ENCODE data around the gene SPEF1. TPM values are rescaled to one million over a fixed set of nuclear protein-coding genes. Genes with fewer than 3 reads are reported as not detected.
A peak's percentile ranks its signal among the peaks of the same experiment; 100 is the strongest.

The SPEF1 gene
- total and polyA plus RNA-seq, 4 donors = 2.8 to 11.4 (median 9.1) TPM

DNA sequence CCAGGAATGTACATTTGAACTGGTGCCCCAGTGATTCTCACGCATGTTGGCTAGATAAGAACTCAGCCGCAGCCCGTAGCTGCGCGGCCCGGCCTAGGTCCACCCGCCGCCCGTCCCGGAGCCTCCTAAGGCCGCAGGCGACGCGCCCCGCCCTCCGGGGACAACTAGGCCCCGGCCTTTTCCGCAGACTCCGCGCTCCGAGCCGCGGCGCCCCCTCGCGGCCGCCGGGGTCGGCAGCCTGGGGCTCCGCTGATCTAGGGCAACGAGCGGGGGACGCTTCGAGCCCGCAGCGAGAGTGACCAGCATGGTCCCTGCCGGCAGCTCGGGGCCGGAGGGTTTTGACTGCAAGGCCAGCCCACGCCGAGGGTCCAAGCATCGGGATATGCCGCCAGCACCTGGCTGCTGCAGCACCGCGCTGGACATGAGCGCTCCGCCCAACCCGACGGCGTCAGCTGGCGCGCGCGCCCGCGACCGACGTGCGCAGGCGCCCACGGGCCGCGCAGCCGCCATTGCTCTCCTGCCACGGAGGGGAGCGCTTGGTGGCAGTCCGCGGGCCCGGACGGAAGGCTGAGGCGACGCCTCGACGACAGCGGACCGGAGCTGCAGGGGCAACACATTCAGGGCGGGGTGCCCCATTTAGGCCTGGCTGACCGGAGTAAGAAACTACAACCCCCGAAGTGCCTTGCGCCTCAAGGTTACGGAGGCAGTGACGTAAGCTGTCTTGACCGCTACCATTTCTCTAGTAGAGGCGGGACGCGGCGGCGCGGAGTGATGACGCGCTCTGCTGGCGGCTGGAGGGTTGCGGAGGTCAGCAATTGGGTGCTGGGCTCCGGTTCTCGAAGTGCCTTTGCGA is 39.0 kb upstream of the SPEF1 start, which contains the start of gene AP5S1:
Gene AP5S1 (plus strand): TSS at position 500 of the 853 bp plus-strand sequence. CDS start 1,571 bp downstream, outside the sequence.
- Histone ChIP-seq H3K9me3 (ENCODE audit: control insufficient read depth, insufficient read depth, low read length) (no peaks in the 10 kb centered on the region), H3K4me1 (ENCODE audit: control insufficient read depth, insufficient read depth, low read length) (peaks cover 22% of the 10 kb centered on the region), H3K27me3 (ENCODE audit: control insufficient read depth, insufficient read depth, low read length) (no peaks in the 10 kb centered on the region), H3K4me3 (ENCODE audit: low read depth, low read length) (peak within 1 kb of the TSS; percentile 65), H3K36me3 (ENCODE audit: control insufficient read depth, insufficient read depth, low read length) (peaks cover 30% of the 10 kb centered on the region), H3K27ac (ENCODE audit: low read depth, low read length) (peak within 1 kb of the TSS; percentile 99)
- WGBS (ENCODE audit: insufficient coverage) = under 1% methylated on average over 96 of the region's 96 CpGs
- peak; percentile 91 to 99 (median 96) for DNase-seq (ENCODE audit: low read depth in 4 of 6, low spot score in 6 of 6)

DNA sequence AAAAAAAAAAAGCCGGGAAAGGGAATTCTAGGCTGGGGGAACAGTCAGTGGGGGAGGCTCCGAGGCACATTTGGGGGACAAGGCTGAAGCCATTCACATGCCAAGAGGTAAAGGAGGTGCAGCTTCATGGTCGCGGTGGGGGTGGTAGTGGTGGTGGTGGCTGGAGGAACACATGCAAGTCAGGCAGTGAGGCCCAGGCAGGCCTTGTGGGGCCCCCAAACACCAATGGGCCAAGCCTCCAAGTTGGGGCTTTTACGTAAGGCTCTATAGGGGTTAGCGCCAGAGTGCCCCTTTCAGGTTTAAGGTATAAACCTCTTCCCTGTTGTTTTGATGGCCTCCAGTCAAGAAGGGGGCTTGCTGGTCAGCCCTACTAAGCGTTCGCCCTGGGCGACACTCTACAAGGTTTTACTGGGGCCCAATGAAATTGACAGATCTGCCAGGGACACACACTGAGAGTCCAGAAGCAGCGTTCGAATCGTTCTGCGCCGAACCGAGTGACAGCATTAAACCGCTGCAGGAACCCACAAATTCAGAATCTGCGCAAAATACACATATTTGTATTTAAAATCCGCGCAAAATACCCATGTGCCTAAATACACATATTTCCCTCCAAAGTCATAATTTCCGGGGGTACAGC is 38.3 kb upstream of the SPEF1 start:
- Histone ChIP-seq H3K4me1 (ENCODE audit: control insufficient read depth, insufficient read depth, low read length) (peaks cover 22% of the 10 kb centered on the region), H3K27me3 (ENCODE audit: control insufficient read depth, insufficient read depth, low read length) (no peaks in the 10 kb centered on the region), H3K9me3 (ENCODE audit: control insufficient read depth, insufficient read depth, low read length) (no peaks in the 10 kb centered on the region), H3K4me3 (ENCODE audit: low read depth, low read length) (peak overlapping the region; percentile 65), H3K27ac (ENCODE audit: low read depth, low read length) (peak overlapping the region; percentile 99), H3K36me3 (ENCODE audit: control insufficient read depth, insufficient read depth, low read length) (peaks cover 22% of the 10 kb centered on the region)
- no peak for DNase-seq (ENCODE audit: low read depth in 4 of 6, low spot score in 6 of 6)
- WGBS (ENCODE audit: insufficient coverage) = 65% methylated on average over 19 of the region's 20 CpGs

DNA sequence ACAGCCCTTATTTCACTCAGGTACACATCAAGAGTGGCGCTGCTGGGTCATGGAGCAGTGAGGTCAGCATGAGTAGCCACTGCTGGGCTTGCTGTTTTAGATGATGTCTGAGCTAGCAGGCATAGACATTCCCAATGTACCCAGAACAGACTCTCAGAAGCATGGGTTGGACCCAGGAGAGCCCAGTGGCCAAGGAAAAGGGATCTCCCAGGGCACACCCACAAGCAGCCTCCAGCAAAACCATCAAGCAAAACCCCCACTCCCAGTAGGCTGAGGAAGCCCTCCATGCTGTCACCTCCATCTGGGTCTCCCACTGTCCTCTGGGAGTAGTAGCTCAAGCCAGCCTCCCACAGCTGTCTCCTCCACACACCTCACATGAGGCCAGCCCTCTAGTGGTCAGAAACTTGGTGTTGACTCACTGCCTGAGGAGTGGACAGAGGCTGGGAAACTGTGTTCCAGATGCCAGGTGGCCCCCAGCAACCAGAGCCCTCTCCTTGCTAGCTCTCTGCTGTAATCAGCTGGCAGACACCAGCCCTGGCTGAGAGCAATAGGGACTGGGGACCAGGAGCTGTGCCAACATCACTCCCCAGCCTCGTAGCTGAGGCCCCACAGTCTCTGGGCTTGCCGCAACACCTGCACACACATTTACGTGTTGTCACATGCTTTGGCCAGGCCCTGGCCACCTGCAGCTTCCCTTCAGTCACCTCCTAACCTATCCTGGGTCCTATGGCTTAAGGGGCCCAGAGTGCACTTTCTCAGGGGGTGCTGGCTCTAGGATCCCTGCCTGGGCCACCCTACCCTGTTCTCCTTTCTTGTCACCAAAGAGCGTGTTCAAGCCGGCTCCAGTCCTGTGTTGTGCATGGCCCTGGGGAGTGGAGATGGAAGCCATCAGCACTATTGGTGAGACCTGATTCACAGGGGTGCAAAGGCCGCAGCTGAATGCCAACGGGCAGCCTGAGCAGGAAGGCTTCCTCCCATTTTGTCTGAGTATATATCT is 37.2 kb upstream of the SPEF1 start:
- 70% methylated on average over 5 of the region's 8 CpGs for WGBS (ENCODE audit: insufficient coverage)
- peak in 2 of 6 donors; percentile 48 to 65 for DNase-seq (ENCODE audit: low read depth in 4 of 6, low spot score in 6 of 6)

DNA sequence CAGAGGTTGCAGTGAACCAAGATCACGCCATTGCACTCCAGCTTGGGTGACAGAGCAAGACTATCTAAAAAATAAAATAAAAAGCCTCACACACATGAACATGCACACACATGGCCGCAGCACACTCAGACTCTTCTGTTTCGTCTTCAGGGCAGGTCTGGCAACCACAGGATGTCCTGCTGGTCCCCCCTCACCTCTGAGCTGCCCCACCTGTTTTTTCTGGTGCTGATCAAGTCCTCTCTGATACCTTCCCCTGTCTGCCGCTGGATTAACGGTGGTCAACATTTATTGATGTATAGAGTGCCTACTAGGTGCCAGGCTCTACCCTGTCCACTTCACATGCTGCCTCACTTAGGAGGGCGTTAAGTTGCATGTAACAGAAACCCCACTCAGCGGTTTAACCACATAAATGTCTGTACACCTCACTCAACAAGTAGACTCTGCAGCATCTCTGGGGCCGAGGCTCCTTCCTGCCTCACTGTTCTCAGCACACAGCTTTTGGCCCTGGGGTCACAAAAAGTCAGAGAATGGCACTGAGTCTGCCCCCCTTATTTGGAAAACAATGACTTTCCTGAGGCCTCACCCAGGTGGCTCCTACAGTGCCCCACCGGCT is 34.6 kb upstream of the SPEF1 start:
- H3K4me1 ChIP-seq (ENCODE audit: control insufficient read depth, insufficient read depth, low read length) = peaks cover 43% of the 10 kb centered on the region
- H3K36me3 ChIP-seq (ENCODE audit: control insufficient read depth, insufficient read depth, low read length) = no peaks in the 10 kb centered on the region
- no peaks in the 10 kb centered on the region for H3K9me3 ChIP-seq (ENCODE audit: control insufficient read depth, insufficient read depth, low read length)

More for the DNA sequence above, 37.2 kb upstream of the SPEF1 start:
- H3K36me3 ChIP-seq (ENCODE audit: control insufficient read depth, insufficient read depth, low read length) = peaks cover 11% of the 10 kb centered on the region
- no peaks in the 10 kb centered on the region for H3K27me3 ChIP-seq (ENCODE audit: control insufficient read depth, insufficient read depth, low read length)
- H3K27ac ChIP-seq (ENCODE audit: low read depth, low read length) = no peak overlapping the region
- no peak overlapping the region for H3K4me3 ChIP-seq (ENCODE audit: low read depth, low read length)
- H3K9me3 ChIP-seq (ENCODE audit: control insufficient read depth, insufficient read depth, low read length) = no peaks in the 10 kb centered on the region
- peaks cover 22% of the 10 kb centered on the region for H3K4me1 ChIP-seq (ENCODE audit: control insufficient read depth, insufficient read depth, low read length)

DNA sequence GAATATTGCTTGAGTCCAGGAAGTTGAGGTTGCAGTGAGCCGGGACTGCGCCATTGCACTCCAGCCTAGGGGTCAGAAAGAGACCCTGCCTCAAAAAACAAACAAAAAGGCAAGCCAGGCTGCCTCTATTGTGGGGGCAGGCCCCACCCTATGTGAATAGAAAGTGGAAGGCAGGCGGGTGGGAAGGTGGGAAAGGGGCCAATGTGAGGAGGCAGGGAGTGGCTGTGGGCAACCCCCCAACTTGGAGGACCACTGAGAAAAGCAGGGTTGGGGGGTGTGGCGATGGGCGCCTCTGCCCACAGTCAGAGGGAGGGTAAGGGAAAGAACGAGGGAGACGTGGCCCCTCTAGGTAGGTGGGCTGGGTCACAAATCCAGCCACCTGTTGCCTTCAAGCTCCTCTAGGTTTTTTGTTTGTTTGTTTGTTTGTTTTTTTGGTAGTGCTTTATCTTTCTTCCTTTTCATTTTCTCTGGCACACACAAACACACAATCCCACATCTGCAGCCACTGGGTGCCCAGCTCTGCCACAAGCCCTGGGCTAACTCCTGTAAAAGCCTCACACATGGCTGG is 33.8 kb upstream of the SPEF1 start:
- peaks cover 43% of the 10 kb centered on the region for H3K4me1 ChIP-seq (ENCODE audit: control insufficient read depth, insufficient read depth, low read length)
- 62% methylated on average over 4 of the region's 7 CpGs for WGBS (ENCODE audit: insufficient coverage)

More for the DNA sequence above, 34.6 kb upstream of the SPEF1 start:
- H3K27me3 ChIP-seq (ENCODE audit: control insufficient read depth, insufficient read depth, low read length) = no peaks in the 10 kb centered on the region
- no peak overlapping the region for H3K4me3 ChIP-seq (ENCODE audit: low read depth, low read length)
- no peak for DNase-seq (ENCODE audit: low read depth in 4 of 6, low spot score in 6 of 6)
- WGBS (ENCODE audit: insufficient coverage) = 81% methylated on average over 9 of the region's 9 CpGs
- H3K27ac ChIP-seq (ENCODE audit: low read depth, low read length) = no peak overlapping the region

DNA sequence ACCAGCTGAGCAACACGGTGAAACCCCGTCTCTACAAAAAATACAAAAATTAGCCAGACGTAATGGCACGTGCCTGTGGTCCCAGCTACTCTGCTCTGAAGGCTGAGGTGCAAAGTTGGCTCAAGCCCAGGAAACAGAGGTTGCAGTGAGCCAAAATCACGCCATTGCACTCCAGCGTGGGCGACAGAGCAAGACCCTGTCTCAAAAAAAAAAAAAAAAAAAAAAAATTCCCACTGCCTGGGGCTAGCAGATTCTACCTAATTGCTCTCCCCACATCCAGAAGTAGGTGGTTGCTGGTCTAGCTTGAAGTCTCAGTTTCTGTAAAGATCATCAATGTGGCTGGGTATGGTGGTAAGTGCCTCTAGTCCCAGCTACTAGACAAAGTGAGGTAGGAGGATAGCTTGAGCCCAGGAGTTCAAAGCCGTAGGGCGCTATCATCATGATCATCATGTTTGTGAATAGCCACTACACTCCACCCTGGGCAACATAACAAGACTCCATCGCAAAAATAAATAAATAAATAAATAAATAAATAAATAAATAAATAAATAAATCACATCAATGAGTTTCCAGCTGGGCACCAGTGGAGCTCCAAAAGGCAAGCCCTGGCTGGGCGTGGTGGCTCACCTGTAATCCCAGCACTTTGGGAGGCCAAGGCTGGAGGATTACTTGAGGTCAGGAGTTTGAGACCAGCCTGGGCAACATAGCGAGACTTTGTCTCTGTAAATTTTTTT is 32.8 kb upstream of the SPEF1 start:
- 80% methylated on average over 3 of the region's 12 CpGs for WGBS (ENCODE audit: insufficient coverage)
- H3K36me3 ChIP-seq (ENCODE audit: control insufficient read depth, insufficient read depth, low read length) = no peaks in the 10 kb centered on the region
- H3K4me3 ChIP-seq (ENCODE audit: low read depth, low read length) = no peak overlapping the region
- no peak overlapping the region for H3K27ac ChIP-seq (ENCODE audit: low read depth, low read length)
- H3K4me1 ChIP-seq (ENCODE audit: control insufficient read depth, insufficient read depth, low read length) = peaks cover 36% of the 10 kb centered on the region
- no peaks in the 10 kb centered on the region for H3K9me3 ChIP-seq (ENCODE audit: control insufficient read depth, insufficient read depth, low read length)
- no peak for DNase-seq (ENCODE audit: low read depth in 4 of 6, low spot score in 6 of 6)
- H3K27me3 ChIP-seq (ENCODE audit: control insufficient read depth, insufficient read depth, low read length) = no peaks in the 10 kb centered on the region

More for the DNA sequence above, 33.8 kb upstream of the SPEF1 start:
- Histone ChIP-seq H3K9me3 (ENCODE audit: control insufficient read depth, insufficient read depth, low read length) (no peaks in the 10 kb centered on the region), H3K36me3 (ENCODE audit: control insufficient read depth, insufficient read depth, low read length) (no peaks in the 10 kb centered on the region), H3K27me3 (ENCODE audit: control insufficient read depth, insufficient read depth, low read length) (no peaks in the 10 kb centered on the region), H3K27ac (ENCODE audit: low read depth, low read length) (no peak overlapping the region), H3K4me3 (ENCODE audit: low read depth, low read length) (no peak overlapping the region)
- DNase-seq (ENCODE audit: low read depth in 4 of 6, low spot score in 6 of 6) = no peak

DNA sequence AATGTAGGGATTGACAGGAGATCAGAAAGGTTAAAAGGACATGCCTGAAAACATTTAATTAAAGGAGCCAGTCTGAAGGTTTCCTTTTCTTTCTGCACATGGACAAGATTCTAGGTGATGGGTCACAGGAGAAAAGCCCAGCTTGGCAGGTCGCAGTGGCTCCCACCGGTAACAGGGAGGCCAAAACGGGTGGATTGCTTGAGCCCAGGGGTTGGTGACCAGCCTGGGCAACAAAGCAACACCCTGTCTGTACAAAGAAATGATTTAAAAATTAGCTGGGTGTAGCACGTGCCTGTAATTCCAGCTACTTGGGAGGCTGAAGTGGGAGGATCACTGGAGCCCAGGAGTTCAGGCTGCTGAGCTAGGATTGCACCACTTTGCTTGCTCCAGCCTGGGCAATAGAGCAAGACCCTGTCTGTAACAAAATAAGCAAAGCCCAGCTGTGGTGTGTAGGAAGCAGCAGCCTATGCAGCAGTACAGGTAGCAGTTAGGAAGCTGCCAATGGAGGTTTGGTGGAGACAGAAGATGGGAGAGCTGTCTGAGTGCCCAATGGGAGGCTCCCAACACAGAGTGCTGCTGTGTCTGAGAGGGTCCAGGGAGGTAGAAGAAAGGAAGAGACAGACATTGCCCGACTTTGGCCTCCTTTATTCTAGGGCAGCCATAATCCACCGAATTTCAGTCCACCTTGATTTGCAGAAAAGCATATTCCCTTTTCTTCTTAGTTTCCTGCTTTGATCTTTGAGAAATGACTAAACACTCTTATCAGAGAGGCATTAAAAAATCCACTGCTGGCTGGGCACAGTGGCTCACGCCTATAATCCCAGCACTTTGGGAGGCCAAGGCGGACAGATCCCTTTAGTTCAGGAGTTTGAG is 32.0 kb upstream of the SPEF1 start:
- no peaks in the 10 kb centered on the region for H3K9me3 ChIP-seq (ENCODE audit: control insufficient read depth, insufficient read depth, low read length)
- peak overlapping the region; percentile 15 for H3K27ac ChIP-seq (ENCODE audit: low read depth, low read length)
- no peaks in the 10 kb centered on the region for H3K36me3 ChIP-seq (ENCODE audit: control insufficient read depth, insufficient read depth, low read length)
- 88% methylated on average over 7 of the region's 8 CpGs for WGBS (ENCODE audit: insufficient coverage)
- H3K4me1 ChIP-seq (ENCODE audit: control insufficient read depth, insufficient read depth, low read length) = peaks cover 30% of the 10 kb centered on the region
- no peak overlapping the region for H3K4me3 ChIP-seq (ENCODE audit: low read depth, low read length)
- no peaks in the 10 kb centered on the region for H3K27me3 ChIP-seq (ENCODE audit: control insufficient read depth, insufficient read depth, low read length)
- no peak for DNase-seq (ENCODE audit: low read depth in 4 of 6, low spot score in 6 of 6)

DNA sequence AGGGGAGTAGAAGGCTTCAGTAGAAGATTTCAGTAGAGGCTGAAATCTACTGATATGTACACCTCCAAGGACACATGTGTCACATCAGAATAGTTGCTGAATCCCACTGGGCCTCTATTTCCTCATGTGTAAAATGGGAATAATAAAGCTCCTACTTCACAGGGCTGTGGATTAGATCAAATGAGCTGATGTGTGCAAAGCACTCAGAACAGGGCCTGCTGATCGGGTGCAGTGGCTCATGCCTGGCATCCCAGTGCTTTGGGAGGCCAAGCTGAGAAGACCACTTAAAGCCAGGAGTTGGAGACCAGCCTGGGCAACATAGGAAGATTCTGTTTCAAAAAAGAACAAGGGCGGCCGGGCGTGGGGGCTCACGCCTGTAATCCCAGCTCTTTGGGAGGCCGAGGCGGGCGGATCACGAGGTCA is 31.0 kb upstream of the SPEF1 start:
- H3K9me3 ChIP-seq (ENCODE audit: control insufficient read depth, insufficient read depth, low read length) = no peaks in the 10 kb centered on the region
- 100% methylated on average over 1 of the region's 9 CpGs for WGBS (ENCODE audit: insufficient coverage)
- peak overlapping the region; percentile 94 for H3K27ac ChIP-seq (ENCODE audit: low read depth, low read length)
- no peak for DNase-seq (ENCODE audit: low read depth in 4 of 6, low spot score in 6 of 6)
- H3K27me3 ChIP-seq (ENCODE audit: control insufficient read depth, insufficient read depth, low read length) = no peaks in the 10 kb centered on the region
- peaks cover 37% of the 10 kb centered on the region for H3K4me1 ChIP-seq (ENCODE audit: control insufficient read depth, insufficient read depth, low read length)
- no peak overlapping the region for H3K4me3 ChIP-seq (ENCODE audit: low read depth, low read length)
- H3K36me3 ChIP-seq (ENCODE audit: control insufficient read depth, insufficient read depth, low read length) = no peaks in the 10 kb centered on the region

All from spinal cord (tissue), 10 donors.